Measurements from ENCODE around the gene DCDC2C.

Gene DCDC2C

GRCh38 chr2:3747826-3748225 is 44.5 kb downstream of the DCDC2C start:
- no peak for DNase-seq

- no peak for DNase-seq
Measured at GRCh38 chr2:3749201-3749600, 45.8 kb downstream of the DCDC2C start.

- no peak for DNase-seq
Measured at GRCh38 chr2:3751251-3751650, 47.9 kb downstream of the DCDC2C start.

- DNase-seq: no peak
Measured at GRCh38 chr2:3751806-3752205, 48.4 kb downstream of the DCDC2C start.

DNA sequence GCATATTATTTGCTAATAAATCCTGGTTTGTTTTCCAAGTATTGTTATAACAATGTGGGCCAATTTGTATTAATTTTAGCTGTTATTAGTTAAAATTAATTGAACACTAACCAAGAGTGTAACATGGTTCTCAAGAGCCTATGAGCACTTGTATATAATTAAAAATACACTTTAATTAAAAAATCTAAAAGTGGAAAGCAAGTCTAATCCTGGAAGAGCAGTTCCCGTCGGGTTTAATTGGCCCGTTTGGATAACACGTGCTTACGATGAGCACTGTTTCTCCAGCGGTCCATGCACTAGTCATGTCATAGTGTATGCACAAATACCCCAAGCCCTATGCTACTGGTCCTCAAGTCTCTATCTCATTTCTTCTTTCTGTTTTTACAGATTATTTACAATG is 49.0 kb downstream of the DCDC2C start:
- DNase-seq: no peak

DNA sequence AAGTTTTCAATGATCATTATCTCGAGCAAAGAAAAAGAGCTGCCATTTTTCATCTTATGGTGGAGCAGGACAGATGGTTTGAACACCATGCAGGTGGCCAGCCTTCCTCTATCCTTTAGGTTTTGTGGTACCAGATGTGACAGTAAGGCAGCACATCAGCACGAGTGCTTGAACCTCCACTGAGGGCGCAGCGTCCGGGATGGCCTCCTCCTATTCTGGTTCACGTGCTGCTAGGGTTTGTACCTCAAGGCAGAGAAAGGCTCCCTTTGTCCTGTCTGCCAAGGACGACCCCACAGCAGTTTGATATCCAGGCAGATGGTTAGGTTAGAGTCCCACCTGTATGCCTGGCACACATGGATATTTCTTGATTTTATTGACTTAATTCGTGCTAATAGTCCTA is 50.2 kb downstream of the DCDC2C start:
- DNase-seq: no peak

DNA sequence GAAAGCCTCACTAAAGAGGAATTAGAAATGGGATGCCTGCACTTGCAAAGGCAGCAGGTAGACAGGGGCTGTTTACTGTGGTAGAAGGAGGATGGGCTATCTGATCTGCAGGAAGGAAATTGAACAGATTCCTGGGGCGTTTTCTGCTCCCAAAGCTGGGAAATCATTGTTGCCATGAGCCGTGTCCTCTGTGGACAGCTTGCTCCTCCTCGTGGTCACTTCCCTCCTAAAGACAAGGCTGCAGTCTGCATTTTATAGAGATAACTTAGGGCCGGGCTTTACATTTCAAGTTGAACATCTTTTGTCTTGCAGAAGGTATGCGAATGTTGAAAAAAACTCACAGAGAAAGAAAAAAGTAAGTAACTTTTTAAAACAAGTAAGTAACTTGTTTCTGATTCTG is 50.9 kb downstream of the DCDC2C start:
- DNase-seq: no peak

DNA sequence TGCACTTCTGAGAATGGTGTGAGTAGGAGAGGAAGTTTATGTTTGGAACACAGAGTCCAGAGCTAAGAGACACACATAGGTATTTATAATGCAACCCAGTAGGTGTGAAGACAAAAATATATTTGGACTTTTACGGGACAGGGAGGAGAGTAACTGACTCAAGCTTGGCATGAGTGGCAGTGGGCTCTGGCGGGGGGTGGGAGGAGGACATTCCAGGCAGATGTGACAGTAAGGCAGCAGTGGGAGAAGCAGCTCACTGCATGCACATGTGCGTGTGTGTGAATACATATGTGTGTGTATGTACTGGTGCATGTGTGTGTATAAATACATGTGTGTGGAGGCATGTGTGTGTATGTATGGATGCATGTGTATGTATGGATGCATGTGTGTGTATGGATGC is 51.4 kb downstream of the DCDC2C start:
- DNase-seq: no peak

GRCh38 chr2:3755277-3755676 is 51.9 kb downstream of the DCDC2C start:
- DNase-seq: no peak

DNA sequence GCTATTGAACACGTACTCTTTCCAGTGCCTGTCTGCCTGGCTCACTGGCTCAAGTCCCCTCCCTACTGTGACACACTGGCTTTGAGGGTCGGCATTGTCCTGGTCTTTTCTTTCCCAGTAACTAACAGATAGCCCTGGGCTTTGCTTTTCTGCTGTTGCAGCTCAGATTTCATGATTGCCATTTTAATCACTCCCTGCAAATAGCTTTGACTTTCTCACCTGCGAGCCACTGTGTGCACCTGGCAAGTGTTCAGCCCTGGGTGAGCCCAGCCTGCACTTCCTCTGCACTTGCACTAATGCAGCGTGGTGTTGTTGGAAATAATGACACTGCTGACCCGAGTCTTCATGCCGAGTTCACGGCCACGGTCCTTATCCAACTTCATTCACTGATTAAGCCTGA is 52.9 kb downstream of the DCDC2C start:
- no peak for DNase-seq

- DNase-seq: no peak
Measured at GRCh38 chr2:3758906-3759305, 55.5 kb downstream of the DCDC2C start.

DNA sequence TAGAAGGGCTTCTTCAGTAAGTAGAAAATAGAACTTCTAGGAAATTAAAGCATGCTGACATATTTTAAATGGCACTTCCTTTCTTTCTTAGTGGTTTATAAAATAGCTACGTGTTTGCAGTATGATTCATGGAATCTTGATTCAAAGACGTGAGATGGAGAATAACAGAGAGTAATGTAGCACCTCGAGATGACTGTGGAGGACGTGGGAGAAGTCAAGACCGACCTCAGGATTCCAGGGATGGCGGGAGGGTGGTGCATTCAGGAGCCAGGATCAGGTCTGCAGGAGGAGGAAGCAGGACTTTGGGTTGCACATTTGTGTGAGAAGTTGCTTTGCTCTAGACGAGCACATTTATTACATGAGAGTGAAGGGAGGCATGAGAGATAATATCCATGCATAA is 56.0 kb downstream of the DCDC2C start:
- DNase-seq: no peak

GRCh38 chr2:3759761-3760160 is 56.4 kb downstream of the DCDC2C start:
- no peak for DNase-seq

GRCh38 chr2:3761272-3761671 is 57.9 kb downstream of the DCDC2C start:
- DNase-seq: no peak

GRCh38 chr2:3762771-3763447 is 59.5 kb downstream of the DCDC2C start:
- DNase-seq: no peak

DNA sequence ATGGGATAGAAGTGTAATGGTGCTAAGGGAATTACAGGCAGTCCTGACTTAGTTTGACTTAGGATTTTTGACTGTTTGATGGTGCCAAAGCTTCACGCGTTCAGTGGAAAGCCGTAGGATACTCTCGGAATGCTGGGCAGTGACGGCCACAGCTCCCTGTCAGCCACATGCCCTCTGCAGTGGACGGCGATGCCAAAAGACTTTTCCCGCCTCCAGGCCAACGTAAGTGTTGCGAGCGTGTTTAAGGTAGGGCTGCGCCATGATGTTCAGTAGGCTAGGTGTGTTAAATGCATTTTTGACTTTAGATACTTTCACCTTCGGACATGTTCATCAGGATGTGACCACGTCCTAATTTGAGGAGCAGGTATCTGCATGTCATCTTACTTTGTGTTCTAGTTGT is 63.4 kb downstream of the DCDC2C start:
- DNase-seq: no peak

DNA sequence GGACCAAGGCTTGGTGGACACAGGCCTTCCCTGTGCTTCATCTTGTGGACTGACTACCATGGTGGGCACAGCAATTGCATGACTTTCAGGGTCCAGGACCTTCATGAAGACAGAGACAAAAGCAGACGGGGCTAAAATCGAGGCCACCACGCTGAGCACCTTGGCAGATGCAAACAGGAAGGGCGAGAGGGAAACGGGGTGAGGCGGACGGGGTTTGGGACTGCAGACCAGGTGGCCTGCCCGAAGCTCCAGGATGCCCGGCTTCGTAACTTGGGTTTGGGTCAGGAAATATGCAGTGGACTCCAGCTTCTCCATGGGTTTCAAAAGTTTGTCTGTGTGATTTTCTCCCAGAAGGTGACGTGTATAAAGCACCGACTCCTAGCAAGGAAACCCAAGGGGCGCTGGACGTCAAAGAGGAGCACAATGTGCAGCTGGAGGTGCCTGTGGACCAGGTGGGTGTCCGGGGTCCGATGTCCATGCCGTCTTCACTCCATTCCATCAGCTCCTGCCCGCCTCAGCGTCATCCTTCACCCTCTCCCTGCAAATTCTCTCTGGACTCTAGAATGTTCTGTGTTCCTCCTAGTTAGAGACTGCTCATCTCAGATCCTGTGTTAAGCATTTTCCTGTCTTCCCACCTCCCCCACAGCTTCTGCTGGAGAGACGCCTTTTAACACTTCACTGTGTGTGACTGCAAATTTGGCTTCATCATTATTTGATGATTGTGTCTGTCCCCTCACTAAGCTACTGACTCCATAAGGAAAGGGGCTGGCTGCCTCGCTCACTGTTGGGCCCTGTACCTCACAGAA is 65.8 kb downstream of the DCDC2C start:
- DNase-seq: no peak

- DNase-seq: no peak
Measured at GRCh38 chr2:3769766-3770165, 66.4 kb downstream of the DCDC2C start.

DNA sequence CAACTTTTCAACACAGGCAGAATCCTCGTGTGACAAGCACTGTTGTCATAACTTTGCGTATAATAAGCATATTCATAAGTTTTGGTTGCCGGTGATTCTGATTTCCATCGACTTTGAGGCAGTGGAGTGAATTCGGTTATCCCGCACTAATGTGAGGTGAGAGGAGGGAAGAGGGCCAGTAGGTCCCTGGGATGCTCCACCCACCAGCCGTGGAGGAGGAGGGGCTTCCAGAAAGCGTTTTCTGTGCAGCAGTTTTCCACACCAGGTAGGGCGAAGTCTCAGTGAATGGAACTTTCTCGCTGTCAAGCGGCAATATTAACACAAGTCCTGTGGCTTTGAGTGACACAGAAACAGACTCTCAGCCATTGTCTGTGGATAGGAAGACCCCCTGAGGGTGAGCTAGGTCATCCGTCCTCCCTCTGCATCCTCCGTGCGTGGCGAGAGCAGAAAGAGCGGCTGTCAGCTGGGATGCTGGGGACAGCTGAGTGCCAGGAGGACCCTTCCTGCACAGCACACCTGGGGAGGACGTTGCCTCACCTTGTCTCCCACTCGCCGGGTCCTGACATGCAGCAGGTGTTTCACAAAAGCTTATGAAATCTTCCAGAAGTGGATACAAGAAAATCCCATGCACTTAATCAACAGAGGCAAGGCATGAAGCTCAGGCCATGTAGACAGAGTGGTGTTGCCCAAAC is 67.5 kb downstream of the DCDC2C start:
- no peak for DNase-seq

GRCh38 chr2:3771576-3771975 is 68.2 kb downstream of the DCDC2C start:
- DNase-seq: no peak

DNA sequence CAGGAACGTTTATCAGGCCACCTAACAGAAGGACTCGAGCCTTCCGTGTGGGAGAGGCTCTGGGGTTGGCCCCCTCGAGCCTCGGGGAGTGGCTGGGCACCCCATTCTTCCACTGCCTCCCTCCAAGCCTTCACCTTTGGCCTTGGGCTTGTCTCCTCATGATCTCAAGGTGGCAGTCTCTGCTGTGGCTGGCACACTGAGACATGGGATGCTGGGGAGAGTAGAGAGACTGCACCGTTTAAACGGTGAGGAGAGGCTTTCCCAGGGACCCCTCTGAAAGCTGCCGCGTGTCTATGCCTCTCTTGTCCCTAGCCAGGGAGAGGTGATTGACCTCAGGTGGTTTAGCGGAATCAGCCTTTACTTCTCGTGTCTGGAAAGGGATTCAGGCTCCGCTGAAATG is 71.0 kb downstream of the DCDC2C start:
- DNase-seq: no peak

- no peak for DNase-seq
Measured at GRCh38 chr2:3776311-3776710, 72.9 kb downstream of the DCDC2C start.

GRCh38 chr2:3777966-3778365 is 74.6 kb downstream of the DCDC2C start:
- no peak for DNase-seq

GRCh38 chr2:3778851-3779495 is 75.6 kb downstream of the DCDC2C start:
- no peak for DNase-seq
